Hematopoietic multipotent progenitor cell treated with erythropoietin and hydrocortisone succinate and interleukin-3 and kit ligand, for 15 days (in vitro differentiated cells): Measurements from ENCODE around the gene LRRC10.
"Not testable (repeated sequence)": the region's sequence is repeated elsewhere in the genome, so short reads cannot be mapped to it uniquely, and the experiment has no call there.

ENCODE experiments used
- DNase-seq: peaks from one replicate; pipeline ENCODE4 v3.0.0-alpha.2; 2015; ENCODE audit warnings: low spot score

Gene LRRC10

GRCh38 chr12:69619050-69619449, 8.3 kb upstream of the LRRC10 start:
- DNase-seq: no peak

- DNase-seq: no peak
Measured at GRCh38 chr12:69616025-69616424, 5.3 kb upstream of the LRRC10 start.

- DNase-seq: no peak
Measured at GRCh38 chr12:69613351-69613750, 2.6 kb upstream of the LRRC10 start.

DNA sequence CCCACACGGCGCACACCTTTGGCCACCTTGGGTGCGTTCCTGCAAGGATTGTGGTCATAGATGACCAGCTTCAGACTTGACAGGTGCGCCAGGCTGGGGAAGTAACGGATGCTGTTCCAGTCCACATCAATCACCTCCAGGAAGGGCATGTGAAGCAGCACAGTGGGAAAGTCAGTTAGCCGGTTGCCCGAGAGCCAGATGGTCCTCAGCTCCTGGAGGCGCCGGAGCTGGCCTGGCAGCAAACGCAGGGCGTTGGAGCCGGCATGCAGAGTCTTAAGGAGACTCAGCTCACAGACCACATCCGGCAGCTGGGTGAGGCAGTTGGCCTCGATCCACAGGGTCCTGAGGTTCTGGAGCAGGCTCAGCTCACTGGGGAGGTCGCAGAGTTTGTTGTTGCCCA, 581 bp downstream of the LRRC10 start:
- no peak for DNase-seq

- peak; percentile 83 for DNase-seq
Measured at GRCh38 chr12:69608114-69608513, 2.6 kb downstream of the LRRC10 start.

- not testable (repeated sequence) for DNase-seq
Measured at GRCh38 chr12:69604275-69604674, 6.4 kb downstream of the LRRC10 start.

GRCh38 chr12:69603556-69603955, 7.2 kb downstream of the LRRC10 start:
- DNase-seq: not testable (repeated sequence)

DNA sequence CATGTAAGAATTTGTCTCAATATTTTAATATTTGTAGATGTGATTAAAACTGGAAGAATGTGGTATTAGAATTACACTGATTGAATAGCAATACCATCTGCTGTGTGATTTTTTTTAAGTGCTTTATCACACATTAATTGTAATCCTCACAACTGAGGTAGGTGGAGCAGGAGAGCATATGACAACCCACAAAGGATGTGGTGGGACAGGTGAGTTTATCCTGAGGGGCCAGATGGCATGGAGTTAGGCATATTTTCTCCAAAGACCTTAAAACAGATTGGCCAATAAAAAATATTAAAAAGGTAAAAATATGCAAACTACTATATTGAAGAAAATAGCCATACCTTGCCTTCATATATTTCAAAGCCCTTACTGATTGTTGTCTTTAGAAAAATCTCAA, 7.8 kb downstream of the LRRC10 start:
- DNase-seq: no peak

DNA sequence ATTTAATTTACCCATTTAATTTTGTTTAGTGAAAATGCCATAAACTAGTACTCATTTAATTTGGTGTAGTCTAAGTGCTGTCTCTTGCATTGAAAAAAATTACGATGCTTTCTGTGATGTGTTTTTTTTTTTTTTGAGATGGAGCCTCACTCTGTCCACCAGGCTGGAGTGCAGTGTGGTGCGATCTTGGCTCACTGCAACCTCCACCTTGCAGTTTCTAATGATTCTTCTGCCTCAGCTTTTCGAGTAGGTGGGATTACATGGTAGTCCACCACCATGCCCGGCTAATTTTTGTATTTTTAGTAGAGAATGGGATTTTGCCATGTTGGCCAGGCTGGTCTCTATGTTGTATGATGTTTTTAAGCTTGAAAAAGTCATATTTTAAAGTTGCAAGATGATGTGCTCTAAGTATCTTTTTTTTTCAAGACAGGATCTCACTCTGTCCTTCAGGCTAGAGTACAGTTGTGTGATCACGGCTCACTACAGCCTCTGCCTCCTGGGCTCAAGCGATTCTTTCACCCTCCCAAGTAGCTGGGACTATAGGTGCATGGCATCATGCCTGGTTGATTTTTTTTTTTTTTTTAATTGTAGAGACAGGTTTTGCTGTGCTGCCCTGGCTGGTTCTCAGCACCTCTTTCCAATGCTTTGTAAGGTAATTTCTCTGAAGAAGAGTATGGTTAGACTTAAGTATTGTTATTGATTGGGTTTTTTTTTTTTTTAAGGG, 8.6 kb downstream of the LRRC10 start:
- DNase-seq: no peak

- no peak for DNase-seq
Measured at GRCh38 chr12:69600804-69601203, 9.9 kb downstream of the LRRC10 start.

- no peak for DNase-seq
Measured at GRCh38 chr12:69598174-69598753, 12.4 kb downstream of the LRRC10 start.

DNA sequence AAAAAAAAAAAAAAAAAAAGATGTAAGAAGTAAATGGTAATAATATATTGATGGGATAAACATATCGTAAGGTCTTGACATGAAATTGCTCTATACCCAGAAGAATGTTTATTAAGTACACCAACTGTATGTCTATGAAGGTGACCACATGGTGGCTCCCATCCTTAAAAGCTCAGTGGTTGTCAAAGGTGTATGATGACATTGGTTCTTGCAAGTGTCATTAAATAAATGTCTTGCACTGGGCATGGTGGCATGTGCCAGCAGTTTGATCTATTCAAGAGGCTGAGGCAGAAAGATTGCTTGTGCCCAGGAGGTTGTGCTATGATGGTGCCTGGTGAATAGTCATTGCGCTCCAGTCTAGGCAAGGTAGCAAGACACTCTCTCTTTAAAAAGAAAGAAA, 15.0 kb downstream of the LRRC10 start:
- DNase-seq: peak; percentile 73

DNA sequence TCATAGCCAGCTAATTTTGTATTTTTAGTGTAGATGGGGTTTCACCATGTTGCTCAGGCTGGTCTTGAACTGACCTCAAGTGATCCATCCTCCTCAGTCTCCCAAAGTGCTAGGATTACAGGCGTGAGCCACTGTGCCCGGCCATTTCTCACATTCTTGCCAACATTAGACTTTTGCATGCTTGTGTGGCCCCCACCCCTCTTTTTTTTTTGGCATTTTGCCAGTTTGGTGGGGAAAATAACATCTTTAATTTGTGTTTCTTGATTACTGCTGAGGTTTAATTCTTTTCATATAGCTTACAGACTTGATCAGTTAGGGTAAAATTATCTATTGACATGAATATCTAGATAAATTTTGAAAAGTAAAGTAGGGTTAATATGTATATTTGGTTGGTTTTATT, 21.6 kb downstream of the LRRC10 start:
- DNase-seq: no peak

DNA sequence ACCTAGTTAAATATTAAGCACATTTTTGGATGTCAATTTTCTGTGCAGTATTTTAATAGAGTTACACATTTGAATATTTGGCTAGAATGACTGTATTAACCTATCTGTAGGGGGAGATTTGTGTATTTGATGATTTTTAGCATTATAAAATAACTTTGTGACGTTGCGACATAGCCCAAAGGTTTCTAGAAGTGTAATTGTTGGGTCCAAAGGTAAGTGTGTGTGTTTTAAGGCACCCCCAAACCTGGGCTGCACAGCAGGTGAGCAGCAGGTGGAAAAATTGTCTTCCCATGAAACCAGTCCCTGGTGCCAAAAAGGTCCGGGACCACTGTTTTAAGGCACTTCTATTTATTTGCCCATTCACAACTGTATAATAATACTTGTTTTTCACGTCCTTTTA, 22.2 kb downstream of the LRRC10 start:
- no peak for DNase-seq

DNA sequence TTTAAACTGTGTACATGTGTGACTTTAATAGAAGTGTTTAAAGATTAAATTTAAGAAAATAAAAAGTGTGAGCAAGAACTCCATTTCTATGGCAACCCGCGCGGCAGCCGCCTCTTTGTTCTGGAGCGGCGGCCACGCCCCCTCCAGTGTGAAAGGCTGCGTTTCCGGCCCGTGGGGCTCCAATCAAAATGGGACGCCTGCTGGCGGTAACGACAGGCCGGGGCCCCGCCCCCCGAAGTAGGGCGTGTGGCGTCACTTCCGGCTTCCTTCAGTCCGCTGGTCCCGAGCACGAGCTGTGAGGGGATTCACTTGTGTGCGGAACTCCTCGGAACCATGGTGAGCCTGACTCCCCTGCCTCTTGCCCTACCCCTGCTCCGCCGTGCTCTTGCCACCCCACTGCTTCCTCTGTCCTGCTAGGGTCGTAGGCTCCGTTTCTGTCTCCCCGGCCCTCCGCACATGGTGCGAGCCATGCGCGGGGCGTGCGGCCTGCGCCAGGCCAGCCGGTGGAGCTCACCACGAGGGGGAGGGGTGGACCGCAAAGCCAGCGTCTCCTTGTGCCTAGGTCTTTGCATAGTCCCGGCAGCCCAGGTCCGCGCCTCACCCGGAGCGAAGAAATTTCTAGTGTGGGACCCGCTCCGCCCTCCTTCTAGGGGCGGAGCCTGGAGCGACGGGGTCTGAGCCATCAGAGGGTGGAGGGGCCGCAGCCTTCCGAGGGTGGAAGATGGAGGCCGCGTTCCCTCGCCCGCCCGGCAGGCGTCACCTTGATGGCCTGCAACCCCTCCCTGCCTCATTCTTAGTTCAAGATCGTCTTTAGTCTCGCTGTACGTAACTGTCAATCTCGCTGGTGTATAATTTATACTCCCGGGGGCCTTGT, 25.3 kb downstream of the LRRC10 start, which contains the start of gene CCT2:
Gene CCT2 (plus strand): TSS at position 271 of the 874 bp plus-strand sequence. CDS start 63 bp downstream, at position 334.
- peak; percentile 98 for DNase-seq

GRCh38 chr12:69583203-69583602, 27.5 kb downstream of the LRRC10 start:
- DNase-seq: peak; percentile 52

- DNase-seq: no peak
Measured at GRCh38 chr12:69580074-69580473, 30.6 kb downstream of the LRRC10 start.

GRCh38 chr12:69579029-69579428, 31.7 kb downstream of the LRRC10 start:
- no peak for DNase-seq

DNA sequence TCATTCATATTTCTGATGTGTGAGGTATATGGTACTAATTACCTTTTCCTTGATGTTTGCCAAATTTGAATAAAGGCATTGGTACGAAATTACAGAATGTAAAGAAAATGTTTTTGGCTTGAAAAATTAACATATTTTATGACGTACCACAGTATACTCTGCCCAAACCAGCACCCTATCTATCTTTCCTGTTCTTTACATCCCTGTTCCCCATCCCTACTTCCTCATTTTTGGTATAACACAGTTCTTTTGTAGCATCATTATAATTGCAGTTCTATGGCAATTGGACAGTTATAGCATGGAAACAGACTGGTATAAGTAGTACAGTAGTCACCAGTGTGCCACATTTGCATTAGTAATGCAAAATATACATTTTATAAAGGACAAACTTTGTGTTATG, 32.4 kb downstream of the LRRC10 start:
- DNase-seq: no peak

GRCh38 chr12:69575346-69575745, 35.4 kb downstream of the LRRC10 start:
- no peak for DNase-seq

DNA sequence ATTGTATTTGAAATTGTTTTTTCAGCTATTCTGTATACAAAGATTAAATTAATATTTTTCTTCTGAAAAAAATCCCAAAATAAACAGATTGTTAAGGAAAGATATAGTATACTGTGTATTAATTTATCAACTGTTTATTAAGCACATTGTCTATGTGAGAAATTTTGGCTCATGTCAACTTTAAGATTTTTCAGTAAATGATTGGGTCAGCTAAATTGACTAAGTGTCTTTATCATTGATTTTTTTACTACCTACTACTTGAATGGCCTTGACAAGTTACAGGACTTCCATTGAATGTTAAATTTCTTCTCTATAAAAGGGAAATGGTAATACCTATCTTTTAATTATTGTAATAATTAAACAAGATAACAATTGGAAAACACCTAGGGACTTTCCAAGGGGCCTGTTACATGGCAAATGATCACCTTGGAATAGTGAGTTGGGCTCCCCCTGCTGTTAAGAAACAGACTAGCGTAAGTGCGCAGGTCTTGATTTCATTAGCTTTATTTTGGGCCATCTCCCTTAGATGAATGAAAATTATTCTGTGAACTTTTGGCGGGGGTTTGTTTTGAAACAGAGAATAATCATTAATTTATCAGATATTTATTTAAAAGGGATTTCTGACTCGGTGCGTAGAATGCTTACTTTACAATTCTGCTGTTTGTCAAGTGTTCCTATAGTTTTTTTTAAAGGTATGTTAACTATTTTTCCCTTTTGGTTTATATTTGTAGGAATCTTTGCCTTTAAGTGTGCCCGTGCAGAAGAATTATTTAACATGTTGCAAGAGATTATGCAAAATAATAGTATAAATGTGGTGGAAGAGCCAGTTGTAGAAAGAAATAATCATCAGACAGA, 39.9 kb downstream of the LRRC10 start:
- DNase-seq: peak; percentile 78

DNA sequence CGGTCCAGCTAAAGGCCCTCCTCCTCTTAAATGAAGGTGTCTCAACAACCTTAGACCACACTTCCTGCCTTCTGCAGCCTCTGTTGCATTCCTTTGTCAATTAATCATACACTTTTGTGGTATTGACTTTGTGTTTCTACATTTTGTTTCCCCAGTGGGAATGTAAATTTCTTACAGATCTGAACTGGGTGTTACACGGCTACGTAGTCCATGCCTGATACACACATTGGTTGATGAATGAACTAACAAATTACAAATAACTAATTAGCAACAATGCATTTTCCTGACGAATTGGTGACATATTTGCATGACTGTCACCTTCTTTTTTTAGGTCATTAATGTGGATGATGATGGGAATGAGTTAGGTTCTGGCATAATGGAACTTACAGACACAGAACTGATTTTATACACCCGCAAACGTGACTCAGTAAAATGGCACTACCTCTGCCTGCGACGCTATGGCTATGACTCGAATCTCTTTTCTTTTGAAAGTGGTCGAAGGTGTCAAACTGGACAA, 40.6 kb downstream of the LRRC10 start:
- no peak for DNase-seq
